ENCODE data around the gene FNIP2.
"Not testable (repeated sequence)": the region's sequence is repeated elsewhere in the genome, so short reads cannot be mapped to it uniquely, and the experiment has no call there.

The FNIP2 gene

DNA sequence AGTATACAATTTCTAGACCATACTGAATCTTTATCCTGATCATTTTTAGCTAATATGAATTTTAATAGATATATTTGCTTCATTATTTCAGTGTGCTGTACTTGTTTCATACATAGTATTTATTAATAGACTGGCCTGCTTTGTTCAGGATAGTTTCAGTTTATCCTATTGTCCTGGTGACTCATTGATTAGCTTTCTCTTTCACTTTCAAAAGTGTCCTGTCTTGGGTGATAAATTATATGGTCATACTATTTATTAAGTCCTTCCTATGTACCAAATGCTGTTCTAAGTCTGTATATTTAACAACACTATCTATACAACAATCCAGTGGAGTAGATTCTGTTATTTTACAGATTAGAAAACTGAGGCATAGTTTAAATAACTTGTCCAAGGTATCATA is 180.3 kb downstream of the FNIP2 start:
- Histone ChIP-seq H3K4me3 (no peak overlapping the region), H3K27ac (no peak overlapping the region)
- no peak for DNase-seq (ENCODE audit: low spot score)
- TF ChIP-seq, protein P1, sequence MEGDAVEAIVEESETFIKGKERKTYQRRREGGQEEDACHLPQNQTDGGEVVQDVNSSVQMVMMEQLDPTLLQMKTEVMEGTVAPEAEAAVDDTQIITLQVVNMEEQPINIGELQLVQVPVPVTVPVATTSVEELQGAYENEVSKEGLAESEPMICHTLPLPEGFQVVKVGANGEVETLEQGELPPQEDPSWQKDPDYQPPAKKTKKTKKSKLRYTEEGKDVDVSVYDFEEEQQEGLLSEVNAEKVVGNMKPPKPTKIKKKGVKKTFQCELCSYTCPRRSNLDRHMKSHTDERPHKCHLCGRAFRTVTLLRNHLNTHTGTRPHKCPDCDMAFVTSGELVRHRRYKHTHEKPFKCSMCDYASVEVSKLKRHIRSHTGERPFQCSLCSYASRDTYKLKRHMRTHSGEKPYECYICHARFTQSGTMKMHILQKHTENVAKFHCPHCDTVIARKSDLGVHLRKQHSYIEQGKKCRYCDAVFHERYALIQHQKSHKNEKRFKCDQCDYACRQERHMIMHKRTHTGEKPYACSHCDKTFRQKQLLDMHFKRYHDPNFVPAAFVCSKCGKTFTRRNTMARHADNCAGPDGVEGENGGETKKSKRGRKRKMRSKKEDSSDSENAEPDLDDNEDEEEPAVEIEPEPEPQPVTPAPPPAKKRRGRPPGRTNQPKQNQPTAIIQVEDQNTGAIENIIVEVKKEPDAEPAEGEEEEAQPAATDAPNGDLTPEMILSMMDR (IDR thresholded peaks at IDR 0.05) = no peak

DNA sequence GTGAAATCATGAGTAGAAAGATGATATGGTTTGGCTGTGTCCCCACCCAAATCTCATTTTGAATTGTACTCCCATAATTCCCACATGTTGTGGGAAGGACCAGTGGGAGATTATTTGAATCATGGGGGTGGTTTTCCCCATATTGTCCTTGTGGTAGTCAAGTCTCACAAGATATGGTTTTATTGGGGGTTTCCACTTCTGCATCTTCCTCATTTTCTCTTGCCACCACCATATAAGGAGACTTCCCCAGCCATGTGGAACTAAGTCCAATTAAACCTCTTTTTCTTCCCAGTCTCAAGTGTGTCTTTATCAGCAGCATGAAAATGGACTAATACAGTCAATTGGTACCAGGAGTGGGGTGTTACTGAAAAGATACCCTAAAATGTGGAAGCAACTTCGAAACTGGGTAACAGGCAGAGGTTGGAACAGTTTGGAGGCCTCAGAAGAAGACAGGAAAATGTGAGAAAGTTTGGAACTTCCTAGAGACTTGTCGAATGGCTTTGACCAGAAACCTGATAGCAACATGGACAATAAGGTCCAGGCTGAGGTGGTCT is 183.5 kb downstream of the FNIP2 start:
- H3K27ac ChIP-seq; H3K4me3 ChIP-seq; DNase-seq (ENCODE audit: low spot score): not testable (repeated sequence)

DNA sequence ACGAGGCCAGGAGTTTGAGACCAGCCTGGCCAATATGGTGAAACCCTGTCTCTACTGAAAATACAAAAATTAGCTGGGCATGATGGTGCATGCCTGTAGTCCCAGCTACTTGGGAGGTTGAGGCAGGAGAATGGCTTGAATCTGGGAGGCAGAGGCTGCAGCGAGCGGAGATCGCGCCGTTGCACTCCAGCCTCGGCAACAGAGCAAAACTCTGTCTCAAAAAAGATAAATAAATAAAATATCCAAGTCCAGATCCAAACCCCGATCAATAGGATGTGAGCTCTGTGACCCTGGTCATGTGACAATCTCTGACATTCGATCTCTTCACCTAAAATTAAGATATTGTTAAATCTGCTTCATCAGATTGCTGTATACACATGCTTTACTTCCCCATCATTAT is 187.5 kb downstream of the FNIP2 start:
- H3K4me3 ChIP-seq; DNase-seq (ENCODE audit: low spot score); H3K27ac ChIP-seq: not testable (repeated sequence)

DNA sequence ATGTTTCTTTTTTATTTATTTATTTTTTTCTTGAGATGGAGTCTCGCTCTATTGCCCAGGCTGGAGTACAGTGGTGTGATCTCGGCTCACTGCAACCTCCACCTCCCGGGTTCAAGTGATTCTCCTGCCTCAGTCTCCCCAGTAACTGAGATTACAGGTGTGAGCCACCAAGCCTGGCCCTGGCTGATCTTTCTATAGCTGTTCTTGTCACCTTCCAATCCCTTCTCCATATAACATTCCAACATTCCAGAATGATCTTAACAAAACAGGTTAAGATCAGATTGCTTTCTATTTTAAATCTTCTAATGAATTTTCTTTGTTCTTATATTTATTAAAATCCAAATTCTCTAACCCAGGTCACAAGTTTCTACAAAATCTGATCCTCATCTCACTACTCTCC is 188.1 kb downstream of the FNIP2 start:
- not testable (repeated sequence) for H3K4me3 ChIP-seq; H3K27ac ChIP-seq; DNase-seq (ENCODE audit: low spot score)
